ENCODE measurements around the gene EML5.

Gene EML5

DNA sequence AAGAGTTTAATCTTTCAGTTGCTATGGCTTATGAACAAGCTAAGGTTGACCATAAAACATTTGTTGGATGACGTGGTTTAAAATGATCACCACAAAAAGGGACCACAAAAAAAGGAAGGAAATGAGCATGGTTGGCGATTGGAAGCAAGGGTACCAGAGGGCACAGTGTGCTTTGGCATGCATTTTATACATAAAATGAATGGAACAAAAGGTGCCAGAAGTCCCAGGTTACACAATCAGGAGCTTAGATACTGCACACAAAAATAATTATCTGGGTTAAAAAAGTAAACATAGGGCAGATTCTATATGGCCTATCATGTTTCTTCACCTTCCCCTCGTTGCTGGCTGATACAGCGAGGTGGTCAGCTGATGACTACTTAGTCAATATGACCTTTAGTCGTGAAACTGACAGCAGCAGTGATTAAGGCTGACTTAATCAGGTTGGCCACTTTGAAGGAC, 179.2 kb downstream of the EML5 start:
- H3K9me3 ChIP-seq (ENCODE audit: control insufficient read depth, low read depth, low read length): no peaks in the 10 kb centered on the region
- no peak overlapping the region for H3K4me3 ChIP-seq (ENCODE audit: low read length)
- no peak overlapping the region for H3K27ac ChIP-seq (ENCODE audit: low read length)
- H3K4me1 ChIP-seq (ENCODE audit: control insufficient read depth, low read depth, low read length): peaks cover 10% of the 10 kb centered on the region
- peaks cover 58% of the 10 kb centered on the region for H3K36me3 ChIP-seq (ENCODE audit: control insufficient read depth, low read depth, low read length)
- no peaks in the 10 kb centered on the region for H3K27me3 ChIP-seq (ENCODE audit: control insufficient read depth, insufficient read depth, low read length)
- no peak overlapping the region for H3K9ac ChIP-seq (ENCODE audit: low read length)

DNA sequence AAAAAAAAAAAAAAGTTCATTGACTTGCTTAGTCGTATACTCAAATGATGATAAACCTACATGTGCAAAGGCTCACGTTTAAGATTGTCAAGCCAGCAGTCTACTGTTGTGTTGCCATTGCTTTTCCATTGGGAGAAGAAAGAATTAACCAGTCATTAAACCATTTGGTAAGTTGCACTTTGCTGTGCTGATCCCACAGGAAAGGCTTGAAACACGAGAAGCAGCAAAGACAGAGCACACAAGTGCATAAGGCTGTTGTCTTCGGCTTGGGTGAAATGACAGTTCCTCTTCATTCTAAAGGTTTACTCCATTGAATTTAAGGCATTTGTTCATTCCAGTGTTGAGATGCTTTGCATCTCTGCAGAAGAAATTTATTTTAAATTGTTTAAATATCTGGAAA, 179.8 kb downstream of the EML5 start:
- Histone ChIP-seq H3K36me3 (ENCODE audit: control insufficient read depth, low read depth, low read length) (peaks cover 64% of the 10 kb centered on the region), H3K4me3 (ENCODE audit: low read length) (no peak overlapping the region), H3K27ac (ENCODE audit: low read length) (no peak overlapping the region), H3K9ac (ENCODE audit: low read length) (no peak overlapping the region), H3K27me3 (ENCODE audit: control insufficient read depth, insufficient read depth, low read length) (no peaks in the 10 kb centered on the region), H3K9me3 (ENCODE audit: control insufficient read depth, low read depth, low read length) (no peaks in the 10 kb centered on the region), H3K4me1 (ENCODE audit: control insufficient read depth, low read depth, low read length) (peaks cover 4% of the 10 kb centered on the region)

DNA sequence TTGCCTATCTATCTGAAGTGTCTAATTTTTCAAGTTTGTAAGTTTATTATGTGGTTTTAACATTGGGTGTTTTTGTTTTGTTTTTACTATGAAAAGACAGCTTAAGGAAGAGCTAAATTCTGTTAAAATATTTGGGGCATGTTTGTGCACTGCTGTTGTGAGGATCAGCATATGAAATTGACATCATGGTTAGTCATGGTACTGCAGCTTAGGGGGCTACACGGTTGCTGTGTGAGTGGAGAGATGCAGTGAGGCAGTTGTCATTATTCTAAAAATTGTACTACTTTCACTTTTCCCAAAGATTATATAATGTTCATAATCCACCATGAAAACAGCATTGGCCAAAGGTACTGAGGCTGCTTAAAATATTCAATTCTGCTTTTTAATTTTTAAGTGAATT, 180.9 kb downstream of the EML5 start:
- H3K4me3 ChIP-seq (ENCODE audit: low read length): no peak overlapping the region

DNA sequence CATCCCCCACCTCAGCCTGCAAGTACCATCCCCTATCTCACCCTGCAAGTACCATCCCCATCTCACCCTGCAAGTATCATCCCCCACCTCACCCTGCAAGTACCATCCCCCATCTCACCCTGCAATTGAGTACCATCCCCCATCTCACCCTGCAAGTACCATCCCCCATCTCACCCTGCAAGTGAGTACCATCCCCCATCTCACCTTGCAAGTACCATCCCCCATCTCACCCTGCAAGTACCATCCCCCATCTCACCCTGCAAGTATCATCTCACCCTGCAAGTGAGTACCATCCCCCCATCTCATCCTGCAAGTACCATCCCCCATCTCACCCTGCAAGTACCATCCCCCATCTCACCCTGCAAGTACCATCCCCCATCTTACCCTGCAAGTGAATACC, 184.9 kb downstream of the EML5 start:
- no peak overlapping the region for H3K4me3 ChIP-seq (ENCODE audit: low read length)
- H3K27me3 ChIP-seq (ENCODE audit: control insufficient read depth, insufficient read depth, low read length): no peaks in the 10 kb centered on the region
- no peak overlapping the region for H3K9ac ChIP-seq (ENCODE audit: low read length)
- no peak overlapping the region for H3K27ac ChIP-seq (ENCODE audit: low read length)
- peaks cover 93% of the 10 kb centered on the region for H3K36me3 ChIP-seq (ENCODE audit: control insufficient read depth, low read depth, low read length)
- no peaks in the 10 kb centered on the region for H3K4me1 ChIP-seq (ENCODE audit: control insufficient read depth, low read depth, low read length)
- no peaks in the 10 kb centered on the region for H3K9me3 ChIP-seq (ENCODE audit: control insufficient read depth, low read depth, low read length)

More for the DNA sequence above, 180.9 kb downstream of the EML5 start:
- Histone ChIP-seq H3K9me3 (ENCODE audit: control insufficient read depth, low read depth, low read length) (no peaks in the 10 kb centered on the region), H3K27ac (ENCODE audit: low read length) (no peak overlapping the region), H3K9ac (ENCODE audit: low read length) (no peak overlapping the region), H3K36me3 (ENCODE audit: control insufficient read depth, low read depth, low read length) (peaks cover 76% of the 10 kb centered on the region), H3K27me3 (ENCODE audit: control insufficient read depth, insufficient read depth, low read length) (no peaks in the 10 kb centered on the region), H3K4me1 (ENCODE audit: control insufficient read depth, low read depth, low read length) (no peaks in the 10 kb centered on the region)

DNA sequence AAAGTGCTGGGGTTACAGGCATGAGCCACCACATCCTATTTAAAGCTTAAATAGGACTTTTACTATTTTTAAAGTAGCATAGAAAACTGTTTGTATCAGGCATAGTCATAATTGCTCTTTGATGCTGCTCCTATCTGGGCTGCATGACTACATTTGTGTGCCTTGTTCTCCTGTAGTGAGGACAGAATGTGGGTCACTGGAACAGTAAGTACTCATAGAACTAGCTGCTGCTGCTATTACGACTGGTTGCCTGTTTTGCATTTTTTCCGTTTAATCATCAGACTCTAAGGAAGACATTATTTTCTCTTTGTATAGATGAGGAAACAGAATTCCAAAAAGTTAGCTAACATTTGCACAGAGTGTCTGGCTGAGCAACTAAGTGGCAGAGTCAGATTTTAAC, 187.2 kb downstream of the EML5 start:
- no peak overlapping the region for H3K27ac ChIP-seq (ENCODE audit: low read length)
- peaks cover 93% of the 10 kb centered on the region for H3K36me3 ChIP-seq (ENCODE audit: control insufficient read depth, low read depth, low read length)
- no peaks in the 10 kb centered on the region for H3K9me3 ChIP-seq (ENCODE audit: control insufficient read depth, low read depth, low read length)
- H3K4me1 ChIP-seq (ENCODE audit: control insufficient read depth, low read depth, low read length): no peaks in the 10 kb centered on the region
- H3K27me3 ChIP-seq (ENCODE audit: control insufficient read depth, insufficient read depth, low read length): no peaks in the 10 kb centered on the region
- no peak overlapping the region for H3K9ac ChIP-seq (ENCODE audit: low read length)
- no peak overlapping the region for H3K4me3 ChIP-seq (ENCODE audit: low read length)

DNA sequence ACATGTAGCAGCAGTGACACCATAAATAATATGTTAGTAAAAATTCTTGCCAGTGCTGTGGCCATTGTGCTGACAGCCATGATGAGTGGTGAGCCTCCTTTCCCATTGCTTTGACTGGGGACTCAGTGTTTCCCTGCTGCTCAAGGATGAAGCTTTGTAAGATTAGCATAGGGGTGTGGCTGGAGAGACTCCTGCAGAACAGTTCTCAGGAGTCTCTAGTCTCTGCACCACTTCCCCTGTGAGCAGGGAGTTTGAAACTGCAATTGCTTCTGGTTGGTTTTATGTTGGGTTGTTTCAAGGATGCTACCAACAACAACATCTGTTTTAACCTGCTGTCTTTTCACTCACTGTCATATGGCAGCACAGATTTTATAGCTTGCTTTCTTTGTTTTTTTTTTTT, 188.5 kb downstream of the EML5 start:
- H3K9me3 ChIP-seq (ENCODE audit: control insufficient read depth, low read depth, low read length): no peaks in the 10 kb centered on the region
- no peak overlapping the region for H3K4me3 ChIP-seq (ENCODE audit: low read length)
- no peak overlapping the region for H3K27ac ChIP-seq (ENCODE audit: low read length)
- H3K4me1 ChIP-seq (ENCODE audit: control insufficient read depth, low read depth, low read length): no peaks in the 10 kb centered on the region
- no peaks in the 10 kb centered on the region for H3K27me3 ChIP-seq (ENCODE audit: control insufficient read depth, insufficient read depth, low read length)
- H3K36me3 ChIP-seq (ENCODE audit: control insufficient read depth, low read depth, low read length): peaks cover 92% of the 10 kb centered on the region
- no peak overlapping the region for H3K9ac ChIP-seq (ENCODE audit: low read length)

DNA sequence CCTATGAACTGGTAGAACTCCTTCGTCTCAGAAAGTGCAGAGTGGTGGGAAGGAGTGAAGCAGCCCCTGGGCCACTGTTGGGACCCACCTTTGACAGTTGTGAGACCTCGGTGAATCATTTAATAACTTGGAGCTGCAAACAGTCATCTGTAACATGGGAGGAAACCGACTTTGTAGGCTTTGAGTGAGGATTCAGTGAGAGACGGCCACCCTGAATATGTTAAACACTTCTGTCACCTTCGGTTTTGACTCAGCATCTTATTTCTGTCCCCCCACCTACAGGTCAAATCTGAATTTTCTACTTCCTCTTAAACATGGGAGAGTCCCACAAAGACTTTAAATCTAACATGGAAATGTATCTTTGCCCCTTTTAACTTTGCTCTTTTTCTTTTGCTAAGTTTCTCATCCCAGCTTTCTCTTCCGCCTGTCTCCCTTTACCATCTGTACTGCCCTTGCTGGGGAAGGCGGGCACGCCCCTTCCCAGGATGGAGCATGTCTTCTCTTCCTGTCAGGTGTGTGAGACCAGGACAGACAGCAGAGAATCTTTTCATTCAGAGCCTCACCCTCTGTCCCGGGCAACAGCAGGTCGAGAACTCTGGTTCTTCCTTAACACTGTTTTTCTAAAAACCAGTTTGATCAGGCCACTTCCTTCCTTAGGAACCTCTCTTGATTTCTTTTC, 192.9 kb downstream of the EML5 start:
- H3K9me3 ChIP-seq (ENCODE audit: control insufficient read depth, low read depth, low read length): no peaks in the 10 kb centered on the region
- H3K9ac ChIP-seq (ENCODE audit: low read length): no peak overlapping the region
- H3K36me3 ChIP-seq (ENCODE audit: control insufficient read depth, low read depth, low read length): peaks cover 93% of the 10 kb centered on the region
- no peaks in the 10 kb centered on the region for H3K27me3 ChIP-seq (ENCODE audit: control insufficient read depth, insufficient read depth, low read length)
- H3K4me3 ChIP-seq (ENCODE audit: low read length): no peak overlapping the region
- no peaks in the 10 kb centered on the region for H3K4me1 ChIP-seq (ENCODE audit: control insufficient read depth, low read depth, low read length)
- H3K27ac ChIP-seq (ENCODE audit: low read length): no peak overlapping the region

DNA sequence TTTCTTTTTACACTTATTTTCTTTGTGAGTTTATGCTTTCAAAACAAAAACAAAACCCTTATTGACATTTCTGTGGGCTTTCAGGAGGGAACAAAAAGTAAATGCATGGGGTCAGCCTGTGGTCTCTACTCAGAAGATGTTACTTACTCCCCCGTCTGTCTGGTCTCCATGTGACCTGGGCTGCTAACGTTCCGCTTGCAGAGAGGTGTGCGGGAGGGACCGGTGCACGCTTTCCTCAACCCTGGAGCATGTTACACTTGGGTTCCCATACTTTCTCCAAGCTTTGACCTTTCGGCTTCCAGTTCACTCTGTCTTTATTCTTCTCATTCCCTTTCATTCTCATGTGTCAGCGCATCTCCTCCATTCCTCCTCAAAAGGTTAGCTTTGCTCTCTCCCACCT, 193.4 kb downstream of the EML5 start:
- H3K27me3 ChIP-seq (ENCODE audit: control insufficient read depth, insufficient read depth, low read length): no peaks in the 10 kb centered on the region
- peaks cover 93% of the 10 kb centered on the region for H3K36me3 ChIP-seq (ENCODE audit: control insufficient read depth, low read depth, low read length)
- no peak overlapping the region for H3K27ac ChIP-seq (ENCODE audit: low read length)

DNA sequence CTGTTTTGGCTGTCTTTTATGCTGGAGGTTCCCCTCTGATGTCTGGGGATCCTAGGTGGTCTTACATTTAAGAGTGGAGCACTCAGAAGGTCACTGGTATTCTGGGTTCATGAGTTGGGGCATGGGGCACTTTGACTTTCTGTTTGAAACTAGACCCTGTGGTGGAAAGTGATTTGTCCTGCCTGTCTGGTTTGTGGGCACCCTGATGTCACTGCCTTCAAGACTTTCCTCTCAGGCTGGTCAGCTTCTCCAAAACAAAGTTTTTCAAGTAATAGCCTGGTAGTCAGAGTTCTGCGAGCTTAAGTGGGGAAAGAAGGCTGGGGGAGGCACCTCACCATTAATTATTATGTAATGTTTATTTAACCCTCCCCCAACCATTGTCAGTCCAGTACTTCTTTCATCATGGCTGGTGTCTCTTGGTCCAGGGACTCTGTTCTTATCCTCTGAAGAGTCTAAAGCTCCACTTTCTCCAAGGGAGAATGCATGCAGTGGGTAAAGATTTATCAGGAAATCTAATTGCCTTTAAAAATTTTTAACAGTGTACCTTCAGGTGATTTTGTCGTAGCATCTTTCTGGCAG, 194.6 kb downstream of the EML5 start:
- Histone ChIP-seq H3K27me3 (ENCODE audit: control insufficient read depth, insufficient read depth, low read length) (no peaks in the 10 kb centered on the region), H3K9me3 (ENCODE audit: control insufficient read depth, low read depth, low read length) (no peaks in the 10 kb centered on the region), H3K27ac (ENCODE audit: low read length) (no peak overlapping the region), H3K9ac (ENCODE audit: low read length) (no peak overlapping the region), H3K4me3 (ENCODE audit: low read length) (no peak overlapping the region), H3K4me1 (ENCODE audit: control insufficient read depth, low read depth, low read length) (no peaks in the 10 kb centered on the region), H3K36me3 (ENCODE audit: control insufficient read depth, low read depth, low read length) (peaks cover 90% of the 10 kb centered on the region)

More for the DNA sequence above, 193.4 kb downstream of the EML5 start:
- no peaks in the 10 kb centered on the region for H3K9me3 ChIP-seq (ENCODE audit: control insufficient read depth, low read depth, low read length)
- H3K4me3 ChIP-seq (ENCODE audit: low read length): no peak overlapping the region
- H3K4me1 ChIP-seq (ENCODE audit: control insufficient read depth, low read depth, low read length): no peaks in the 10 kb centered on the region
- H3K9ac ChIP-seq (ENCODE audit: low read length): no peak overlapping the region

DNA sequence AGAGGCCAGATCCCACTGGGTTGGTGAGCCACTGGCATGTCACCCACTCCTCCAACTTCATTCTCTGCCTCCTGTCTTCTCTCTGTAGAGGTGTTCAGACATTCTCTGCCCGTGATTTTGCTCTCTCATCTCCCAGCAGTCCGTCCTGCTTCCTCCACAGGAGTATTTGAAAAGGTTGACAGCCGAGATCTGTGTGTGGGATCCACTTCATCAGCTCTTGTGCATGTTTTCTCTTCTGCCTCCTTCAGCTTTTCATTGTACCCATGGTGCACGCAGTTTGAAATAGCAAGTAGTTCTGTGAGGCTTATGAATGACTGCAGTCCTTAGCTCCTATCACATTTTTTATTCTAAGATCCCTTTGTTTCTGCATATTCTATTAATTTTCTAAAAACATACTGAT, 195.2 kb downstream of the EML5 start:
- H3K36me3 ChIP-seq (ENCODE audit: control insufficient read depth, low read depth, low read length): peaks cover 84% of the 10 kb centered on the region
- H3K4me1 ChIP-seq (ENCODE audit: control insufficient read depth, low read depth, low read length): no peaks in the 10 kb centered on the region
- no peaks in the 10 kb centered on the region for H3K27me3 ChIP-seq (ENCODE audit: control insufficient read depth, insufficient read depth, low read length)

DNA sequence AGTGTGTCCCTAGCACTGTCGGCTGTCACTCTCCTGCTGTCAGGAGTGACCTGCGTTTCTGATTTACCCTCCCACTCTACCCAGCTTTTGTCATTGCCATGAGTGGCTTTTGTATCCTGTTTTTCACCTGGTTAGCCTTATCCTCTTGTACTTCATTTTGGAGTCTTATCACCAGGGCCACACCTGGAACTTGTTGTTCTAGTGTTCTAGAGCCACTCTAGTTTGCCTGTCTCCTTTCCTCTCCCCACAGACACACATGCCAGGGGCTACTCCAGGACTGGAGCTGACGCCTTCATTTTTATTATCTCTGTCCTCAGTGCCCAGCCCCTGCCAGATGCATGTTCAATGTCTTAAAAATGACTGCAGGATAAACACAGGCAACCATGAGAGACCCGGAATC, 195.7 kb downstream of the EML5 start:
- Histone ChIP-seq H3K27ac (ENCODE audit: low read length) (no peak overlapping the region), H3K9ac (ENCODE audit: low read length) (no peak overlapping the region), H3K36me3 (ENCODE audit: control insufficient read depth, low read depth, low read length) (peaks cover 81% of the 10 kb centered on the region), H3K27me3 (ENCODE audit: control insufficient read depth, insufficient read depth, low read length) (no peaks in the 10 kb centered on the region), H3K9me3 (ENCODE audit: control insufficient read depth, low read depth, low read length) (no peaks in the 10 kb centered on the region), H3K4me3 (ENCODE audit: low read length) (no peak overlapping the region), H3K4me1 (ENCODE audit: control insufficient read depth, low read depth, low read length) (no peaks in the 10 kb centered on the region)

More for the DNA sequence above, 195.2 kb downstream of the EML5 start:
- Histone ChIP-seq H3K9me3 (ENCODE audit: control insufficient read depth, low read depth, low read length) (no peaks in the 10 kb centered on the region), H3K27ac (ENCODE audit: low read length) (no peak overlapping the region), H3K4me3 (ENCODE audit: low read length) (no peak overlapping the region), H3K9ac (ENCODE audit: low read length) (no peak overlapping the region)

DNA sequence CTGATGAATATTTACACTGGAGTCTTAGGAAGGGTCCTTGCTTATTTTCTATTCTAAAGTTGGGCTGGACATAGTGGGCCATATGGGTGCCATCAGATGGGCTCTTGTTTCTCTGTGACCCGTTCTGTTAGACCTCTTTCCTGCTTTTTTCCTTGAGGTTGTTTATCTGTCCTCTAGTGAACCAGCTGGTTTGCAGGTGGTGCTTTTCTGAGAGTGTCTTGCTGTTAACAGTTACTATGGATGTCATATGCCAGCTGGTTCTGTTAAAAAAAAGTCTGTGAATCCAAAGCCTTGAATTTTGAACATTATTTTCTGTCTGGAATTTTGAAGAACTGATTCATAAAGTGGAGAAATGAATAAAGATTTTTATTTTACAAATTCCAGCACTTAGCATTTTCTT, 200.7 kb downstream of the EML5 start:
- Histone ChIP-seq H3K27ac (ENCODE audit: low read length) (no peak overlapping the region), H3K4me3 (ENCODE audit: low read length) (no peak overlapping the region), H3K36me3 (ENCODE audit: control insufficient read depth, low read depth, low read length) (peaks cover 78% of the 10 kb centered on the region), H3K4me1 (ENCODE audit: control insufficient read depth, low read depth, low read length) (no peaks in the 10 kb centered on the region), H3K9ac (ENCODE audit: low read length) (no peak overlapping the region), H3K9me3 (ENCODE audit: control insufficient read depth, low read depth, low read length) (no peaks in the 10 kb centered on the region), H3K27me3 (ENCODE audit: control insufficient read depth, insufficient read depth, low read length) (no peaks in the 10 kb centered on the region)
